NCI-H2171 (cell line): Measurements from ENCODE around the gene UBE2O.
"Not testable (repeated sequence)": the region's sequence is repeated elsewhere in the genome, so short reads cannot be mapped to it uniquely, and the experiment has no call there.

Experiments used
- DNase-seq: peaks from one replicate; lab custom pipeline; 2025; lab: John Stamatoyannopoulos, UW

UBE2O gene

GRCh38 chr17:76370261-76370993 lies 82.5 kb downstream of the UBE2O start:
- no peak for DNase-seq

GRCh38 chr17:76369804-76370203 lies 83.1 kb downstream of the UBE2O start:
- peak; percentile 57 for DNase-seq

GRCh38 chr17:76369379-76369778 lies 83.6 kb downstream of the UBE2O start:
- DNase-seq, result no peak

- DNase-seq, result no peak
Measured at GRCh38 chr17:76368545-76368944, 84.4 kb downstream of the UBE2O start.

- DNase-seq, result no peak
Measured at GRCh38 chr17:76367642-76368041, 85.3 kb downstream of the UBE2O start.

- no peak for DNase-seq
Measured at GRCh38 chr17:76366247-76366646, 86.7 kb downstream of the UBE2O start.

- DNase-seq, result peak; percentile 38
Measured at GRCh38 chr17:76365256-76365903, 87.6 kb downstream of the UBE2O start.

GRCh38 chr17:76363107-76363842 lies 89.7 kb downstream of the UBE2O start:
- no peak for DNase-seq

- DNase-seq, result no peak
Measured at GRCh38 chr17:76360461-76360860, 92.5 kb downstream of the UBE2O start.

GRCh38 chr17:76359776-76360175 lies 93.2 kb downstream of the UBE2O start:
- not testable (repeated sequence) for DNase-seq

- DNase-seq, result no peak
Measured at GRCh38 chr17:76359375-76359774, 93.6 kb downstream of the UBE2O start.

- DNase-seq, result no peak
Measured at GRCh38 chr17:76357597-76358158, 95.3 kb downstream of the UBE2O start.

- no peak for DNase-seq
Measured at GRCh38 chr17:76356803-76357456, 96.0 kb downstream of the UBE2O start.

GRCh38 chr17:76354747-76355310 lies 98.1 kb downstream of the UBE2O start:
- no peak for DNase-seq

GRCh38 chr17:76354317-76354729 lies 98.6 kb downstream of the UBE2O start:
- no peak for DNase-seq

- DNase-seq, result peak; percentile 91
Measured at GRCh38 chr17:76353599-76354316, 99.2 kb downstream of the UBE2O start, which contains the start of gene PRPSAP1. Gene PRPSAP1, minus strand, starts transcription at chr17:76353916. Its CDS starts 213 bp downstream, at chr17:76353703.

GRCh38 chr17:76353004-76353598 lies 99.9 kb downstream of the UBE2O start:
- DNase-seq, result no peak

- no peak for DNase-seq
Measured at GRCh38 chr17:76351526-76352071, 101.4 kb downstream of the UBE2O start.

- DNase-seq, result no peak
Measured at GRCh38 chr17:76350463-76350862, 102.5 kb downstream of the UBE2O start.

- not testable (repeated sequence) for DNase-seq
Measured at GRCh38 chr17:76346936-76347335, 106.0 kb downstream of the UBE2O start.
